H1 (cell line): Measurements from ENCODE around the gene ADO. TPM values are rescaled to one million over a fixed set of nuclear protein-coding genes. Genes with fewer than 3 reads are reported as not detected.

Source experiments
- CTCF ChIA-PET: fragments of 300-600 bp; sonication (Branson Sonifier 250); formaldehyde crosslinking; loops from one replicate; lab custom pipeline; 2021; ENCODE audit not compliant: partially characterized antibody; lab: Charles Lee
- POLR2A ChIA-PET: fragments of 300-600 bp; sonication (Branson Sonifier 250); formaldehyde crosslinking; loops from one replicate; lab custom pipeline; 2021; ENCODE audit warnings: inconsistent platforms; ENCODE audit not compliant: partially characterized antibody; lab: Charles Lee
- DNase-seq, 2 experiments: peaks; one replicate each; pipeline versions ENCODE4 v3.0.0 to v3.0.0-alpha.2; 2010 to 2022; ENCODE audit warnings: low spot score in 2 of 2, low read depth in 1 of 2, mixed read lengths in 1 of 2
- FAIRE-seq: peaks from 2 replicates; lab custom pipeline; 2011; peaks lifted over from hg19 to GRCh38; lab: Jason Lieb, UNC
- H2AFZ ChIP-seq: 2 replicates; pipeline ENCODE4 v1.8.1; 2012; ENCODE audit warnings: low read length, inconsistent platforms
- H2AK5ac ChIP-seq: 2 replicates; pipeline ENCODE4 v1.6.1; 2013; ENCODE audit warnings: low read depth, low read length
- H2BK120ac ChIP-seq: replicated peaks from 2 replicates; pipeline ENCODE3; 2013; ENCODE audit warnings: low read depth, low read length, inconsistent platforms
- H2BK12ac ChIP-seq: 2 replicates; pipeline ENCODE4 v1.6.1; 2013; ENCODE audit warnings: low read depth, low read length
- H2BK15ac ChIP-seq: 2 replicates; pipeline ENCODE4 v1.6.1; 2013; ENCODE audit warnings: low read length
- H2BK20ac ChIP-seq: 2 replicates; pipeline ENCODE4 v1.6.1; 2013; ENCODE audit warnings: low read length
- H2BK5ac ChIP-seq: 2 replicates; pipeline ENCODE4 v1.6.1; 2013; ENCODE audit warnings: low read depth, low read length
- H3K14ac ChIP-seq: 2 replicates; pipeline ENCODE4 v1.6.1; 2013; ENCODE audit warnings: inconsistent platforms; ENCODE audit not compliant: insufficient read length
- H3K18ac ChIP-seq: 2 replicates; pipeline ENCODE4 v1.6.1; 2013; ENCODE audit warnings: low read length; ENCODE audit errors: extremely low read depth
- H3K23ac ChIP-seq: 2 replicates; pipeline ENCODE4 v1.6.1; 2013; ENCODE audit warnings: inconsistent platforms; ENCODE audit not compliant: insufficient read length
- H3K23me2 ChIP-seq: 2 replicates; pipeline ENCODE4 v1.6.1; 2013; ENCODE audit warnings: low read depth, low read length
- H3K27ac ChIP-seq: 2 replicates; pipeline ENCODE4 v1.6.1; 2011; ENCODE audit warnings: low read depth, low read length, inconsistent platforms
- H3K27me3 ChIP-seq, 4 experiments: replicated peaks in 1 of 4; 1 replicate in 1 of 4; 2 replicates in 3 of 4; pipeline versions ENCODE4 v1.6.1 to v1.8.1; 2011 to 2013; ENCODE audit warnings: low read length in 3 of 4, mild to moderate bottlenecking in 3 of 4, inconsistent platforms in 2 of 4, mixed read lengths in 2 of 4, moderate library complexity in 1 of 4; ENCODE audit not compliant: control insufficient read depth in 3 of 4, insufficient read depth in 3 of 4; ENCODE audit errors: extremely low read depth in 1 of 4
- H3K36me3 ChIP-seq, 4 experiments: 2 replicates each; pipeline versions ENCODE4 v1.6.1 to v1.8.1; 2011 to 2013; ENCODE audit warnings: mild to moderate bottlenecking in 4 of 4, low read length in 3 of 4, moderate library complexity in 2 of 4, control low read depth in 1 of 4, inconsistent platforms in 1 of 4; ENCODE audit not compliant: insufficient read depth in 4 of 4, control insufficient read depth in 2 of 4
- H3K4ac ChIP-seq: replicated peaks from 2 replicates; pipeline ENCODE3; 2013; ENCODE audit warnings: low read length, low read depth, mixed read lengths, inconsistent platforms; ENCODE audit not compliant: insufficient read length
- H3K4me1 ChIP-seq, 4 experiments: replicated peaks in 1 of 4; 1 replicate in 1 of 4; 2 replicates in 3 of 4; pipeline versions ENCODE4 v1.6.1 to v1.8.1; 2011 to 2013; ENCODE audit warnings: low read length in 3 of 4, inconsistent platforms in 2 of 4, mixed read lengths in 1 of 4; ENCODE audit not compliant: insufficient read depth in 4 of 4, control insufficient read depth in 3 of 4
- H3K4me2 ChIP-seq, 2 experiments: 2 replicates each; pipeline versions ENCODE4 v1.6.1 to v1.8.1; 2011 to 2013; ENCODE audit warnings: low read depth in 2 of 2, low read length in 2 of 2, control low read depth in 1 of 2, inconsistent platforms in 1 of 2, mild to moderate bottlenecking in 1 of 2; ENCODE audit not compliant: insufficient read depth in 1 of 2
- H3K4me3 ChIP-seq, 4 experiments: fragments of 200-600, 300-600 bp in 1 of 4; sonication (generic), shearing (Covaris generic), sonication (Bioruptor Twin) in 1 of 4; 2 replicates each; pipeline versions ENCODE4 v1.5.1 to v1.8.1; 2011 to 2016; ENCODE audit warnings: low read length in 4 of 4, low read depth in 3 of 4, control low read depth in 2 of 4, inconsistent platforms in 2 of 4, mild to moderate bottlenecking in 2 of 4, mixed read lengths in 1 of 4, moderate library complexity in 1 of 4; ENCODE audit not compliant: insufficient read depth in 2 of 4; ENCODE audit errors: extremely low read depth in 1 of 4
- H3K56ac ChIP-seq: replicated peaks from 2 replicates; pipeline ENCODE3; 2013; ENCODE audit warnings: low read depth, mild to moderate bottlenecking, mixed read lengths, low read length, inconsistent platforms; ENCODE audit not compliant: insufficient read length
- H3K79me1 ChIP-seq: 2 replicates; pipeline ENCODE4 v1.6.1; 2013; ENCODE audit warnings: low read depth, low read length, control low read depth
- H3K79me2 ChIP-seq, 2 experiments: 2 replicates each; pipeline versions ENCODE4 v1.6.1 to v1.8.1; 2012 to 2013; ENCODE audit warnings: low read length in 2 of 2, mild to moderate bottlenecking in 2 of 2, inconsistent platforms in 1 of 2; ENCODE audit not compliant: insufficient read depth in 2 of 2, control insufficient read depth in 1 of 2
- H3K9ac ChIP-seq, 4 experiments: replicated peaks in 1 of 4; 1 replicate in 1 of 4; 2 replicates in 3 of 4; pipeline versions ENCODE4 v1.6.1 to v1.8.1; 2011 to 2013; ENCODE audit warnings: low read depth in 3 of 4, low read length in 3 of 4, control low read depth in 2 of 4, mild to moderate bottlenecking in 2 of 4, moderate library complexity in 2 of 4, inconsistent platforms in 1 of 4; ENCODE audit errors: extremely low read depth in 1 of 4
- H3K9me3 ChIP-seq, 2 experiments: 2 replicates each; pipeline versions ENCODE4 v1.6.1 to v1.8.1; 2012 to 2013; ENCODE audit warnings: mild to moderate bottlenecking in 2 of 2, moderate library complexity in 2 of 2, control low read depth in 1 of 2, inconsistent platforms in 1 of 2, low read depth in 1 of 2, low read length in 1 of 2, mixed read lengths in 1 of 2; ENCODE audit not compliant: insufficient read depth in 2 of 2
- H4K20me1 ChIP-seq, 2 experiments: replicated peaks in 1 of 2; 2 replicates each; pipeline versions ENCODE3 to v1.8.1; 2011 to 2013; ENCODE audit warnings: inconsistent platforms in 2 of 2, low read length in 2 of 2, mild to moderate bottlenecking in 1 of 2; ENCODE audit not compliant: insufficient read depth in 2 of 2, control insufficient read depth in 1 of 2
- H4K5ac ChIP-seq: 2 replicates; pipeline ENCODE4 v1.6.1; 2013; ENCODE audit warnings: low read length, low read depth, mixed read lengths, inconsistent platforms; ENCODE audit not compliant: insufficient read length
- H4K8ac ChIP-seq: 2 replicates; pipeline ENCODE4 v1.8.0; 2013; ENCODE audit warnings: mild to moderate bottlenecking, moderate library complexity, low read length, inconsistent platforms; ENCODE audit not compliant: insufficient read depth; ENCODE audit errors: extremely low read depth
- H4K91ac ChIP-seq: replicated peaks from 2 replicates; pipeline ENCODE3; 2013; ENCODE audit warnings: low read length, mixed read lengths, inconsistent platforms; ENCODE audit not compliant: insufficient read length
- CHD2 ChIP-seq: IDR thresholded peaks from 2 replicates; pipeline ENCODE4 v1.6.1; 2012; ENCODE audit warnings: low read length, improper control_type of control experiment
- CREB1 ChIP-seq: IDR thresholded peaks from 2 replicates; pipeline ENCODE4 v1.6.1; 2012; ENCODE audit warnings: inconsistent platforms
- HDAC2 ChIP-seq, 2 experiments: fragments of 300-600 bp in 1 of 2; sonication (generic) in 1 of 2; IDR thresholded peaks; 2 replicates each; pipeline ENCODE4 v1.6.1; 2011 to 2012; ENCODE audit warnings: low read depth in 2 of 2, low read length in 2 of 2, mild to moderate bottlenecking in 2 of 2, moderate library complexity in 2 of 2, borderline replicate concordance in 1 of 2, inconsistent platforms in 1 of 2
- RAD21 ChIP-seq, 2 experiments: IDR thresholded peaks in 1 of 2; conservative IDR thresholded peaks in 1 of 2; 2 replicates each; pipeline ENCODE4 v1.6.1; 2011; ENCODE audit warnings: low read depth in 2 of 2, low read length in 2 of 2, improper control_type of control experiment in 1 of 2, inconsistent platforms in 1 of 2, mild to moderate bottlenecking in 1 of 2, moderate library complexity in 1 of 2
- SAP30 ChIP-seq: fragments of 300-600 bp; sonication (generic); IDR thresholded peaks from 2 replicates; pipeline ENCODE4 v1.7.1; 2012; ENCODE audit warnings: low read length, moderate library complexity, mild to moderate bottlenecking, inconsistent platforms; ENCODE audit not compliant: insufficient read depth, insufficient replicate concordance
- SIN3A ChIP-seq, 2 experiments: IDR thresholded peaks in 1 of 2; conservative IDR thresholded peaks in 1 of 2; 2 replicates each; pipeline ENCODE4 v1.6.1; 2011 to 2012; ENCODE audit warnings: low read length in 2 of 2, improper control_type of control experiment in 1 of 2, low read depth in 1 of 2, mild to moderate bottlenecking in 1 of 2
- SP1 ChIP-seq: IDR thresholded peaks from 2 replicates; pipeline ENCODE4 v1.6.1; 2011; ENCODE audit warnings: low read depth, low read length
- SRF ChIP-seq: IDR thresholded peaks from 2 replicates; pipeline ENCODE4 v1.6.1; 2011; ENCODE audit warnings: mild to moderate bottlenecking, low read depth, low read length, moderate library complexity
- TBP ChIP-seq: IDR thresholded peaks from 2 replicates; pipeline ENCODE4 v1.6.1; 2011; ENCODE audit warnings: low read depth, low read length, improper control_type of control experiment
- USF2 ChIP-seq: IDR thresholded peaks from 2 replicates; pipeline ENCODE4 v1.6.1; 2011; ENCODE audit warnings: low read length, improper control_type of control experiment
- WGBS, 2 experiments: shearing (Covaris generic) in 1 of 2; methylation state at CpG; one replicate each; pipeline versions ENCODE4 v1.1.6 to v1.1.7; 2013 to 2015; ENCODE audit warnings: low lambda C conversion rate in 2 of 2, mixed read lengths in 2 of 2, inconsistent platforms in 1 of 2, low coverage in 1 of 2, missing lambda C conversion rate in 1 of 2; ENCODE audit not compliant: insufficient replicate concordance in 2 of 2, insufficient coverage in 1 of 2, insufficient read length in 1 of 2; ENCODE audit errors: extremely low coverage in 1 of 2, missing lambda C conversion rate in 1 of 2; 5-methylcytosine and 5-hydroxymethylcytosine counted together
- polyA plus RNA-seq, 7 experiments: library from polyadenylated mRNA; depleted of rRNA in 3 of 7; stranded (reverse) in 5 of 7; unstranded in 2 of 7; fragments of >200 nt in 5 of 7; fragments of 200-250 nt in 2 of 7; gene quantifications; 1 replicate in 5 of 7; 2 replicates in 1 of 7; 4 replicates in 1 of 7; pipeline versions ENCODE4 v1.2.1 to v1.2.3, GENCODE V29; 2011 to 2013; ENCODE audit warnings: missing spikeins in 2 of 7, mixed read lengths in 2 of 7
- total RNA-seq: library from RNA; stranded (reverse); fragmentation: NEBNext Ultra II Directional; extraction: Animal tissue kit (Norgen Biotek cat#: 25700); gene quantifications from 2 replicates; pipeline ENCODE4 v1.2.1, GENCODE V29; 2021

The ADO gene
- total and polyA plus RNA-seq, 2 of the 8 experiments (the other 6 are each of a cell fraction or from before 2014, with no cell fraction given), result 18.7 to 27.9 TPM

- H4K8ac ChIP-seq, result peak overlapping the region; percentile 83
- H2BK120ac ChIP-seq, result no peak overlapping the region
- no peak for FAIRE-seq
- peaks cover 20 to 64% (median 58%) of the 10 kb centered on the region in 4 experiments for H3K27me3 ChIP-seq
- H3K36me3 ChIP-seq, result no peaks in the 10 kb centered on the region
- H2AFZ ChIP-seq, result peak overlapping the region; percentile 92; the same call in 1 of the 2 replicates
- peaks cover 26% of the 10 kb centered on the region for H3K23me2 ChIP-seq
- H2BK15ac ChIP-seq, result no peak overlapping the region
- no peak overlapping the region for H3K23ac ChIP-seq
- H2BK20ac ChIP-seq, result no peak overlapping the region
- H2BK5ac ChIP-seq, result no peak overlapping the region
- H3K56ac ChIP-seq, result no peak overlapping the region
- no peaks in the 10 kb centered on the region for H3K9me3 ChIP-seq
- no peak overlapping the region for H3K14ac ChIP-seq
- H4K91ac ChIP-seq, result no peak overlapping the region
- ChIA-PET CTCF (interaction anchor here (0.5 to 6.9 kb wide), 22 partner anchors 12 to 1001 kb away, joined by 3 to 94 read pairs (median 4); partner anchors contain the start of genes ADO and NRBF2), POLR2A (interaction anchor here (0.7 to 7.7 kb wide), 6 partner anchors 13 to 315 kb away, joined by 3 to 99 read pairs (median 3); partner anchors contain the start of genes ADO and NRBF2)
- H2AK5ac ChIP-seq, result no peak overlapping the region
- H4K20me1 ChIP-seq, result peaks cover 0 to 13% of the 10 kb centered on the region in 2 experiments
- WGBS, 2 experiments, result 4% methylated on average over 33 of the region's 51 CpGs; no CpG with 5 or more reads in 1 of the 2 experiments
- peak overlapping the region; percentile 56 to 81 (median 70); a peak in 7 of 8 replicates for H3K4me3 ChIP-seq
- no peak overlapping the region for H3K27ac ChIP-seq
- peak in 1 of 2 experiments; percentile 73 for DNase-seq
- no peak overlapping the region for H4K5ac ChIP-seq
- no peak overlapping the region for H3K18ac ChIP-seq
- peak overlapping the region; percentile 83 to 94 for H3K4me2 ChIP-seq
- no peaks in the 10 kb centered on the region for H3K79me1 ChIP-seq
- H2BK12ac ChIP-seq, result no peak overlapping the region
- H3K9ac ChIP-seq, result no peak overlapping the region
- H3K4me1 ChIP-seq, result peaks cover 0 to 11% (median 4%) of the 10 kb centered on the region in 4 experiments; a peak in 4 of 7 replicates
- no peaks in the 10 kb centered on the region for H3K79me2 ChIP-seq
- no peak overlapping the region for H3K4ac ChIP-seq
- TF ChIP-seq CREB1 (no peak), RAD21 (IDR thresholded peaks at IDR 0.05 in 1 of 2, conservative IDR thresholded peaks at IDR 0.05 in 1 of 2; ENCODE audit: low read depth in 2 of 2, low read length in 2 of 2) (peak; percentile 77 to 84), HDAC2 (IDR thresholded peaks at IDR 0.05; ENCODE audit: borderline replicate concordance in 1 of 2, low read depth in 2 of 2, low read length in 2 of 2) (peak in 1 of 2 experiments; percentile 13; a peak in 1 of 4 replicates), SIN3A (conservative IDR thresholded peaks at IDR 0.05 in 1 of 2, IDR thresholded peaks at IDR 0.05 in 1 of 2; ENCODE audit: low read depth in 1 of 2, low read length in 2 of 2) (peak in 1 of 2 experiments; percentile 67; a peak in 1 of 4 replicates), TBP (no peak; the same call in 1 of the 2 replicates), CHD2 (no peak), SAP30 (no peak), SRF (no peak; the same call in 1 of the 2 replicates), USF2 (no peak), SP1 (no peak)
These were observed 13.4 kb downstream of the ADO start for GRCh38 chr10:62817766-62818425.
